Measurements from ENCODE around the gene SORBS2. TPM values are rescaled to one million over a fixed set of nuclear protein-coding genes. Genes with fewer than 3 reads are reported as not detected.

SORBS2 gene
- total RNA-seq, 4 donors from 2014 or later: 290 to 437 (median 377) TPM

GRCh38 chr4:185775792-185776555 lies 36.0 kb downstream of the SORBS2 start:
- intact Hi-C loops (cut with DNase I): no loop called here
- no peak overlapping the region for H3K4me3 ChIP-seq (replicated peaks in 1 of 3)
- no peaks in the 10 kb centered on the region for H3K9me3 ChIP-seq
- no peaks in the 10 kb centered on the region for H3K27me3 ChIP-seq
- no peaks in the 10 kb centered on the region for H3K36me3 ChIP-seq
- WGBS, 2 donors: 42 to 43% methylated on average over 4 of the region's 4 CpGs
- DNase-seq: no peak
- TF ChIP-seq CTCF (IDR thresholded peaks at IDR 0.05) (no peak), POLR2A (IDR thresholded peaks at IDR 0.05) (no peak)
- peaks cover 45 to 59% of the 10 kb centered on the region in 2 donors for H3K4me1 ChIP-seq
- H3K27ac ChIP-seq: peak overlapping the region; percentile 90 to 96 (median 94)

GRCh38 chr4:185774845-185775680 lies 36.9 kb downstream of the SORBS2 start:
- Histone ChIP-seq H3K27me3 (no peaks in the 10 kb centered on the region), H3K36me3 (no peaks in the 10 kb centered on the region), H3K9me3 (no peaks in the 10 kb centered on the region), H3K27ac (peak overlapping the region; percentile 90 to 96 (median 94)), H3K4me3 (replicated peaks in 1 of 3) (peak overlapping the region in 2 of 3 donors; percentile 5 to 7), H3K4me1 (peaks cover 45 to 59% of the 10 kb centered on the region in 2 donors)
- TF ChIP-seq CTCF (IDR thresholded peaks at IDR 0.05): no peak
- TF ChIP-seq POLR2A (IDR thresholded peaks at IDR 0.05): peak in 1 of 2 donors; percentile 51
- DNase-seq: peak; percentile 78 to 81
- 8 to 9% methylated on average over 5 of the region's 5 CpGs for WGBS, 2 donors
- intact Hi-C loops (cut with DNase I): no loop called here

- TF ChIP-seq POLR2A (IDR thresholded peaks at IDR 0.05): no peak
- no peak for TF ChIP-seq CTCF (IDR thresholded peaks at IDR 0.05)
- intact Hi-C loops (cut with DNase I): no loop called here
- WGBS, 2 donors: 24 to 34% methylated on average over 8 of the region's 8 CpGs
- peak overlapping the region; percentile 90 to 96 (median 94) for H3K27ac ChIP-seq
- no peaks in the 10 kb centered on the region for H3K36me3 ChIP-seq
- H3K4me1 ChIP-seq: peaks cover 45 to 56% of the 10 kb centered on the region in 2 donors
- DNase-seq: peak in 1 of 2 donors; percentile 32
- H3K4me3 ChIP-seq (replicated peaks in 1 of 3): peak overlapping the region in 2 of 3 donors; percentile 5 to 7
- H3K27me3 ChIP-seq: no peaks in the 10 kb centered on the region
- H3K9me3 ChIP-seq: no peaks in the 10 kb centered on the region
These were observed 37.8 kb downstream of the SORBS2 start for GRCh38 chr4:185774131-185774653.

GRCh38 chr4:185773419-185773818 lies 38.6 kb downstream of the SORBS2 start:
- WGBS, 2 donors: 18 to 38% methylated on average over 11 of the region's 11 CpGs
- Histone ChIP-seq H3K36me3 (no peaks in the 10 kb centered on the region), H3K27me3 (no peaks in the 10 kb centered on the region), H3K9me3 (no peaks in the 10 kb centered on the region), H3K27ac (peak overlapping the region; percentile 90 to 96 (median 94)), H3K4me1 (peaks cover 48 to 49% of the 10 kb centered on the region in 2 donors), H3K4me3 (replicated peaks in 1 of 3) (peak overlapping the region in 1 of 3 donors; percentile 5)
- TF ChIP-seq CTCF (IDR thresholded peaks at IDR 0.05) (no peak), POLR2A (IDR thresholded peaks at IDR 0.05) (peak in 1 of 2 donors; percentile 68)
- intact Hi-C loops (cut with DNase I): no loop called here
- peak; percentile 59 to 66 for DNase-seq

Measured in thyroid gland (tissue), 4 donors.